ENCODE data around the gene SALL4. TPM values are rescaled to one million over a fixed set of nuclear protein-coding genes. Genes with fewer than 3 reads are reported as not detected.
A peak's percentile ranks its signal among the peaks of the same experiment; 100 is the strongest.

SALL4 gene
- total RNA-seq, 2 donors from 2014 or later = 2.0 TPM; not detected in 1

- H3K36me3 Mint-ChIP-seq = no peaks in the 10 kb centered on the region
- ATAC-seq (no peak), DNase-seq (ENCODE audit: low spot score) (no peak)
- H3K27ac Mint-ChIP-seq = peak overlapping the region in 1 of 2 donors; percentile 28
- peaks cover 4 to 25% of the 10 kb centered on the region in 2 donors for H3K4me1 Mint-ChIP-seq (ENCODE audit: low read depth in 2 of 2)
- no peaks in the 10 kb centered on the region for H3K27me3 Mint-ChIP-seq
- H3K4me3 Mint-ChIP-seq = no peak overlapping the region
- H3K9me3 Mint-ChIP-seq = no peaks in the 10 kb centered on the region
Observed at GRCh38 chr20:51734876-51735720, 67.2 kb downstream of the SALL4 start.

DNA sequence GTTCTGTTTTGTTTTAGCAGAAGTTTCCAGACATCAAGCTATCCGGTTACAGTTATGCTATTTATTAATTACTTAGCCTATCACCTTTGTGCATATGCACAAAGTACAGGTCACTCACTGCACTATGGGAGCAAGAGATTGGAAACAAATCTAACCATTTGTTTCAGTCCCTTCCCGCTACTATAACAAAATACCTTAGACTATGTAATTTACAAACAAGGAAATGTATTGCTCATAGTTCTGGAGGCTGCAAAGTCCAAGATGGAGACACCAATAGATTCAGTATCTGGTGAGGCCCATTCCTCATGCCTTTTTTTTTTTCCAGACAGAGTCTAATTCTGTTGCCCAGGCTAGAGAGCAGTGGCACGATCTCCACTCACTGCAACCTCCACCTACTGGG lies 69.3 kb downstream of the SALL4 start:
- DNase-seq (ENCODE audit: low spot score) (no peak), ATAC-seq (no peak)
- Mint-ChIP-seq H3K27ac (no peak overlapping the region), H3K27me3 (no peaks in the 10 kb centered on the region), H3K36me3 (no peaks in the 10 kb centered on the region), H3K4me3 (no peak overlapping the region), H3K4me1 (ENCODE audit: low read depth in 2 of 2) (peaks cover 4 to 17% of the 10 kb centered on the region in 2 donors), H3K9me3 (no peaks in the 10 kb centered on the region)

Other genes with a start within 250 kb of the SALL4 start
- gene ATP9A, start 34.1 kb downstream of the SALL4 start, total RNA-seq = 10 to 100 TPM in 1 of 2 donors, 1 to 10 TPM in 1; 1.4 to 18.9 TPM

All from natural killer cell treated with Interleukin-12 subunit alpha and Interleukin-12 subunit beta and Interleukin-15 and Interleukin-18, amount 100 ng/mL, for 72 hours (primary cell).